HG03039 (cell line): Measurements from ENCODE around the gene TMEM61.

Experiments used
- ATAC-seq: cut with Tn5 transposase; IDR thresholded peaks from one replicate; pipeline ENCODE4 v1.9.1; 2021; ENCODE audit warnings: mild to moderate bottlenecking, moderate library complexity; ENCODE audit not compliant: unreplicated experiment

The TMEM61 gene

DNA sequence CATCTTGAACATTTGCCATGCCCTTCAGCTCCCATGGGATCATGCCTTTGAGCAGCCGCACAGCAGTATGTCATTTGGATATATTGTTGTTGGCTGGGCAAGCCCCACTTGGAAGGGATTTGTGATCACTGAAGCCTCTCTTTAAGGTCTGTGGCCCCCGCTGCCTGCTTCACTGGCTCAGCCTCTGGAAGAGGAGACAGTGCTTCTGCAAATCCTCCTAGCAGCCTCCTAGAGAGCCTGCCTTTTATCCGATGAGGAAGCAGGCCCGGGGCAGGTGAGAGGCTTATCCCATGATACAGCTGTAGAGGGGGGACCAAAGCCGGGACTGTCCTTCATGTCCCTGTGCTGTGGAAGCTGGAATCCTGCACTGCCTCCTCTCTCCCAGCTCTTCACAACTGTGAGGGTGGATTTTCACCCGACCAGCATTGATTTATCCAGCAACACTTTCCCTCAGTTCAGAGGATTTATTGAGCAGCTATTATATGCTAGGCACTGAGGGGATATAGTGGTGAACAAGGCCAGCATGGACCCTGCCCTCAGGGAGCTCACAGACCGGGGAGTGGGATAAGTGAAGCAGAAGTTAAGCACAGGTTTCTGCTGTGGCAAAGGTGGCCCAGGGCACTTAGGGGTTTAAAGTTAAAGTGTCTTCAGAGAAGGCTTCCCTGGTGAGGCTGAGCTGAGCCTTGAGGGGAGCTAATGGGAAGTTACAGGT is 3.9 kb downstream of the TMEM61 start:
- no peak for ATAC-seq

GRCh38 chr1:54985556-54985955 is 5.1 kb downstream of the TMEM61 start:
- no peak for ATAC-seq

- ATAC-seq = no peak
Measured at GRCh38 chr1:54986025-54986424, 5.6 kb downstream of the TMEM61 start.

DNA sequence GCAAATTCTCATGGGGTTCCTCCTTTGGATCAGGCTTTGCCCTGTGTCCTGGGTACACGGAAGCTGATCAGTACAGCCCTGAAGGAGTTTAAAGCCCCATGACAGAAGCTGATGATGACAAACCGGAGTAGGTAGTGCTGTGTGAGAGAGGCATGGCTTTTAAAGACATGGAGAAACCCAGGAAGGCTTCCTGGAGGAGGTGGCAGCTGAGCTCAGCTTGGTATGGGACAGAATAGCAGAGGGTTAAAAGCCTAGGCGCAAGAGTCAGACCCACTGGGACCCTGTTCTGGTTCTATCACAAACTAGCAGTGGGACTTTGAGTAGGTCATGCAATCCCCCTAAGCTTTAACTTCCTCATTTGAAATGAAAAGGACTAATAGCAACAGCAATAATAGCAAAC is 6.1 kb downstream of the TMEM61 start:
- no peak for ATAC-seq

- ATAC-seq = no peak
Measured at GRCh38 chr1:54987427-54987826, 7.0 kb downstream of the TMEM61 start.

- no peak for ATAC-seq
Measured at GRCh38 chr1:54987919-54988705, 7.7 kb downstream of the TMEM61 start.

DNA sequence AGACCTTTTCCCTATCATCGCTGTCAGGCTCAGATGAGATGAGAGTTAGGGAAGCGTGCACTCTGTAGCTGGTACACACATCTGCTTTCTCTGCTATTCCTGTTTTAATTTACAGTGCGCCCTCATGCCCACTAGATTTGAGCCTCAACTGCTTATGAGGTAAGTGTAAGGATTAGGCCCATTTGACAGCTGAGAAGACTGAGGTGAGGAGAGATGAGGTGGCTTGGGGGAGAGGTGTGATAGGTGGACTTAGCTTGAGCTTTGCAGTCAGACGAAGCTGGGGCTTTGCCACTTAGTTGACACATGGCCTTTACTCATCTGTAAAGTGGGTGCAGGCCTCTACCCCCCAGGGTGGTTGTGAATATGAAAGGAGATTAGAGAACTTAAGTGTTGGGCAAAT is 8.5 kb downstream of the TMEM61 start:
- no peak for ATAC-seq

DNA sequence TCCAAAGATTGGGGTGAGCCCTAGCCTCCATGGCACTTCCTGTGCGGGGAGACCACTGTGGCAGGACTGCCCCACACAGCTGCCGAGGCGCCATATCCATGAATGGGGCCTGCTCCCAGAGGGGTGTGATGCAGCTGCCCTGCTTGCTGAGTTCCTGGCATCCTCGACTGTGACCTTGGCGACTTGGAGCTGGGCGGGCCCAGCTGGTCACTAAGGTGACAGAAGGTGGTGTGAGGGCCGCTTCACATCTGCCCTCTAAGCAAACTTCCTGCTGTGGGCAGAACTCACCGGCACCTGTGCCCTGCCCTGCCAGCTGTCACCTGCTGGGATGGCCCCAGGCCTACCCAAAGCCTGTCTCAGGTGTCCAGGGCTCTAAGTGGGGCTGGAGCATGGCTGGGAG is 9.0 kb downstream of the TMEM61 start:
- no peak for ATAC-seq

DNA sequence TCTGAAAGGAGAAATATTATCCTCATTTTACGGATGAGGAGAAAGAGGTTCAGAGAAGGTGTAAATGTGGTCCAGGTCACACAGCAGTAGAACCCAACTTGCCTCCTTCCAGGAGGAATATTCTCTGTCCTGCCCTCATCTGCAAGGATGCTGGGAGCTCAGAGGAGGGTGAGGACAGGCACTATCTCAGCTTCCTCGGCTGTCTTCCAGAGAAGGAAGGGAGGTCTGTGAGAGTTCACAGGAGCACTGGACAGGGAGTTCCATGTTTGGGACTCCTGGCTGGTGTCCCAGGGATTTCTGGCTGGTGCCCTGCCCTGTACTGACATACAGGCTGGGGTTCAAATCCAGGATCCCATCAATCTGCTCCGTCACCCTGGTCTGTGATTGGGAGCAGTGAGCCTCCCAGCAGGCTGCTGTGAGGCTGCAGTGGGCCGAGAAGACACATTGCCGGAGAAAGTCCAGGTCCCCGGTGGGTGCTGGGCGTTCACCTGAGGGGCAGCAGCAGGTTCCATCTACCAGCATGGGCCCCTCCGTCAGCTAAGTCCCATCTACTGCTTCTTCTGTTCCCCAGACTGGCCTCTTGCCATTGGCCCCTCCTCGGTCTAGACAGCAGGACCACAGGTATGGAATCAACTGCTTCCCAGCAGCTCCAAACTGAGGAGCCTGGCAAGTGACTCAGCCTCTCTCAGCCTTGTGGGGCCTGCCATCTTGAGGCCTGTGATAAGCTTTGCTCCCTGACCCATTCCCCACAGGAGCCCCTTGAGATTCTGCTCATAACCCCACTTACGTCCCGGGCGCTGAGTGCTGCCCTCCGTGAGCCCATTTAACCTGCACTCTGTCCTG is 9.8 kb downstream of the TMEM61 start:
- no peak for ATAC-seq

DNA sequence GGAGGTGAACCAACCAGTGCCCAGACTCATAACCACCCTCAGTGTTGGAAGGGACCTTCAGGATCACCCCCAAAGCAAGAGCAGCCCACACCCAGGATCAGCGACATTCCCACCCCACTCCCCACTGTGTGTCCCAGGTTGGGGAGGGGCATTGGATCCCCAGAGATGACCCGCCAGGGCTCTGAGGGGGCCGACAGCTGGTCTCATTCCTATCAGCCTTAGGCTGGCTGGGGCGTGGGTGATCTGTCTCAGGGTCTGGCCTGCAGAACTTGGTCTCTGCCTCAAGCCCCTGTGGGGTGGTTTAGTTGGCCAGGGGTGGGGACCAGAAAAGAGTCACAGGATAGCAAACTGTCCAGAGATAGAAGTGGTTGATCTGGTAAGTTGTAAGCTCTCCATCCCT is 10.5 kb downstream of the TMEM61 start:
- ATAC-seq = no peak

- no peak for ATAC-seq
Measured at GRCh38 chr1:54991939-54992338, 11.5 kb downstream of the TMEM61 start.

GRCh38 chr1:54993140-54993539 is 12.7 kb downstream of the TMEM61 start:
- ATAC-seq = no peak

DNA sequence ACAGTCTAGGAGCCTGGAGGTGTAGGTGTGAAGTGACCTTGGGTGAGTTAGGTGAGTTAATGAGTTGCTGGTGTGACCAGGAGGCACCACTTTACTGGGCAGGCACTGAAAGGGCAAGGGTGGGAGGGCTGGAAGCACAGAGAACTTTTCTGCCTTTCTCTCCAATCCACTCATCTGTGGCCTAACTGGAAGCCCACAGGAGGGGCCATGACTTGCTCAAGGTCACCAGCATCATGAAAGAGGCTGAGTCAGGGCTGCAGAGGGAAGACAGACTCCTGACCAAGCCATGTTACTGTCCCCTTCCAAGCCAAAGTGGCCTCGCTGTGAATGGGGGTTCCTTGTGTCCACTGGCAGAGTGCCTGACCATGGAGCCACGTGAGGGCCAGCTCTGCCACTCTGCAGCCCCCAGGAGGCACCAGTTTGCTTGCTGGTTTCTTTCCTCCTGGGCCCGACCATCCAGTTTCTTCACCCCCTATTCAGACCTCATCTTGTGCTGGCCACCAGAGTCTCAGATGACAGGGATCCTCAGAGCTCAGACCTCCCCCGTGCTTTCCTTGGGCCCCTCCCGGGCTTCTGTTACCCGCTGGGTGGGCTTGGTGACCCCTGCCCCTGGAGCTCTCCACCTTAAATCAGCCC is 14.0 kb downstream of the TMEM61 start:
- ATAC-seq = no peak

DNA sequence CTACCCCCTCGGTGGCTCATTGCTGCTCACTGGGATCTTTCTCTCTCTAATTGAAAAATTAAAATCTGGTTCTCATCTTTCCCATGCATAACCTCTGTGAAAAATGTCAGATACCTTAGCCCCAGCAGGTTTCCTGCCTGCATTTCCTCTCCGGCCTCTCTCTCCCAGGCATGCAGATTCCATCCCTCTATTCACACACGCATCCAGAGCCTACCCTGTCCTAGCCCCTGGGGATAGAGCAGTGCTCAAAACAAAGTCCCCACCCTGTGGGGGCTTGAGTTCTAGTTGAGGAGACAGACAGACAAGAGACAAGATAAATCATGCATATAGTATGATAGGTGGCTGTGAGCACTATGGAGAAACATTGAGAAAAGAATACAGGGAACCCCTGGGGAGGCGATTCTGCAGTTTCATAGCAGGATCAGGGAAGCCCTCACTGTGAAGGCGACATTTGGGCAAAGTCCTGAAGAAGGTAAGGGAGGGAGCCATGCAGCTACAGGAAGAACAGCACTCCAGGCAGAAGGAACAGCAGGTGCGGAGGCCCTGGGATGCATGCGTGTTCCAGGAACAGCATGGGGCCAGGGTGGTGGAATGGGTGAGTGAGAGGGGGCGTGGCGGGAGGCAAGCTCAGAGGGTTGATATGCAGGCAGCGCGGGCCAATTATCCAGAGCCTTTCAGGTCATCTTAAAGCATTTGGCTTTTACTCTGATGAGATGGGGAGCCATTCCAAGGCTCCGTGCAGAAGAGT is 14.8 kb downstream of the TMEM61 start:
- no peak for ATAC-seq

GRCh38 chr1:54995835-54996234 is 15.4 kb downstream of the TMEM61 start:
- ATAC-seq = no peak

DNA sequence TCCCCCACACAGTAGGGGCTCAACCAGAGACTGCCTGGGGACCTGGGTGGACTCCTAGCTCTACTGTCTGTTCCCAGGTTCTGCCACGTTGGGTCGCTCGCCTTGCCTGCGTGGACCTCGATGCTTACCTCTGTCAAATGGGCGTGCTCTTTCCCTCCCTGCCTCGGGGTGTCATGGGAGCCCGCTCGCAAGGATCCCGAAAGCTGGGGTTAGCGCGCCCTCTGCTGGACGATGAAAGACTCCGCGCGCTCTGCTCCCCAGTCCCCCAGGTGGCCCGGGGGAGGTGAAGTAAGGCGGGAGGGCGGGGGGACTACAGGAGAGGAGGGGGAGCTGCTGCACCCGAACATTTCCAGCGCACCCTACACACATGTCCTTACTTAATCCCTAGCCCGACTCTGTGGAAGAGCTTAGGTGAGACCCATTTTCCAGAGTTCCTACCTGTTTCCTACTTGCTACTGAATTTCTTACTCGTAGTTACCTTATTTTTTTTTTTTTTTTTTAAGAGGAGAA is 16.0 kb downstream of the TMEM61 start:
- no peak for ATAC-seq

GRCh38 chr1:54996869-54997710 is 16.7 kb downstream of the TMEM61 start:
- no peak for ATAC-seq

DNA sequence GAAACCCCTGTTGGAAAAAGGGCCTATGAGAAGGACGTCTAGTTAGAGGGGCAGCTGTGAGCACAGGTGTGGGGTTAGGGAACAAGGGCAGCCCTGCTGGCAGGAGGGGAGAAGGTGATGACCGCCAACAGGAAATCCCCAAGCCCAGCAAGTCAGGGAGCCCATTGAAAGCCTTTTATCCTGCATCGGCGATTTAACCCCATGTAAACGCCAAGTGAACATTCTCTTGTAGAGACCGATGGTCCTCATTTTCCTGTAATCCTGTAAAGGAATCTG is 17.2 kb downstream of the TMEM61 start:
- ATAC-seq = no peak

DNA sequence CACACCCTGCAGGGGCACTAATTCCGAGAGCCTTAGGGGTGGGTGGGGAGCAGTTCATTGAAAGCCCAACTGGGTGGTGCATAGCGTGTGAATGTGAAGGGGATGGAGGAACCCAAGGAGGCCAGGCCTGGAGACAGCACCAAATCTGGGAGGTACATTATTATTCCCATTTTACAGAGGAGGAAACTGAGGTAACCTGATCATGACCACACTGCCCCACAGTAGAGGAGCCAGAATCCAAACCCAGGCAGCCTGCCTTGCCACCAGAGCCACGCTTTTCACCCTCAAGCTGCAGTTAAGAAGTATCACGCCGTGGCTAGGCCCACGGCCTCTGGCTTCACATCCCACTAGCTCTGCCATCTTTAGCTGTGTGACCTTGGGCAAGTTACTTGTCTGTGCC is 17.7 kb downstream of the TMEM61 start:
- ATAC-seq = no peak

DNA sequence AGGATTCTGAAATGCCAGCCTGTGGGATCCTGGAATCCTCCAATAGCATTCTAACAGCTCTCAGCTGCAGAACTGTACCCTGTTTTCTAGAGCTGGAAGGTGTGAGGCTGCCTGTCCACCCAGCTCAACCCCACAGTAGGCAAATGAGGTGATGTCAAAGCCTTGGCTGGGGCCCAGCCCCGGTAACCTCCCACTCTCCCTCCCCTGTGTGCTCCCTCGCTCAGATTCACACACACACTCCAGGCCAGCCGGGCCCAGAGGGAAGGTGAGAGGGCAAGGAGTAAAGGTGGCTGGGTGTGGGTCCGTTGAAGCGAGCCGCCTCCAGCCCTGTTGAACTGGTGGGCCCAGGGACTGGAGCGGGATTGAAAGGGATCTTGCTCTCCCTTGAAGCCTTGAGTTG is 18.2 kb downstream of the TMEM61 start, which contains the start of gene BSND:
BSND (plus strand) TSS at position 257 of the 400 bp plus-strand sequence. CDS start 254 bp downstream, outside the sequence.
- ATAC-seq = no peak
